ENCODE data around the gene CLUH. TPM values are rescaled to one million over a fixed set of nuclear protein-coding genes. Genes with fewer than 3 reads are reported as not detected.

CLUH gene
- total RNA-seq, 4 donors from 2014 or later: 42.6 to 87.6 (median 52.9) TPM

- no peaks in the 10 kb centered on the region for H3K4me1 ChIP-seq
- no peak overlapping the region for H3K4me3 ChIP-seq
- H3K27ac ChIP-seq: no peak overlapping the region
- ATAC-seq: no peak
- H3K9me3 ChIP-seq: no peaks in the 10 kb centered on the region
- TF ChIP-seq CTCF (IDR thresholded peaks at IDR 0.05): no peak
- TF ChIP-seq POLR2AphosphoS5 (IDR thresholded peaks at IDR 0.05): no peak
- no peak for TF ChIP-seq EP300 (IDR thresholded peaks at IDR 0.05)
- no peak for TF ChIP-seq POLR2A (IDR thresholded peaks at IDR 0.05)
- 64 to 82% methylated on average over 4 to 6 of the region's 6 CpGs for WGBS, 2 donors (ENCODE audit: low coverage in 1 of 2)
- peaks cover 0 to 59% of the 10 kb centered on the region in 2 donors for H3K36me3 ChIP-seq
- H3K27me3 ChIP-seq: no peaks in the 10 kb centered on the region
These were observed 66.6 kb downstream of the CLUH start for GRCh38 chr17:2644971-2645370.

Small RNA genes within 50 kb of the gene (small RNA-seq; reads per million reads assigned to genes)
- gene MIR1253 (0 reads per million in 4 donors), gene MIR6776 (0 to 0.38 (median 0) reads per million in 4 donors), gene RN7SL608P (0 reads per million in 4 donors), gene hsa-mir-1253 (0 reads per million in 4 donors)

Other genes starting within 250 kb of the CLUH start
- gene METTL16, start 199.9 kb downstream of the CLUH start, total RNA-seq: 10 to 100 TPM; 30.7 to 68.0 (median 58.7) TPM
- 100 to 1,000 TPM in 3 of 4 donors, 10 to 100 TPM in 1; 91.4 to 135 (median 115) TPM for gene PAFAH1B1, start 118.1 kb downstream of the CLUH start, total RNA-seq
- under 1 TPM in 1 of 4 donors, not detected in 3; 0.08 TPM for gene CCDC92B, start 37.9 kb upstream of the CLUH start, total RNA-seq
- 10 to 100 TPM in 2 of 4 donors, 1 to 10 TPM in 2; 8.8 to 19.5 (median 11.3) TPM for gene RAP1GAP2, start 84.7 kb upstream of the CLUH start, total RNA-seq

All from gastroesophageal sphincter (tissue), 4 donors.